Measurements from ENCODE around the gene CD19.
A peak's percentile ranks its signal among the peaks of the same experiment; 100 is the strongest.

Gene CD19

GRCh38 chr16:28905800-28906372, 25.9 kb upstream of the CD19 start:
- TF ChIP-seq, protein P1, sequence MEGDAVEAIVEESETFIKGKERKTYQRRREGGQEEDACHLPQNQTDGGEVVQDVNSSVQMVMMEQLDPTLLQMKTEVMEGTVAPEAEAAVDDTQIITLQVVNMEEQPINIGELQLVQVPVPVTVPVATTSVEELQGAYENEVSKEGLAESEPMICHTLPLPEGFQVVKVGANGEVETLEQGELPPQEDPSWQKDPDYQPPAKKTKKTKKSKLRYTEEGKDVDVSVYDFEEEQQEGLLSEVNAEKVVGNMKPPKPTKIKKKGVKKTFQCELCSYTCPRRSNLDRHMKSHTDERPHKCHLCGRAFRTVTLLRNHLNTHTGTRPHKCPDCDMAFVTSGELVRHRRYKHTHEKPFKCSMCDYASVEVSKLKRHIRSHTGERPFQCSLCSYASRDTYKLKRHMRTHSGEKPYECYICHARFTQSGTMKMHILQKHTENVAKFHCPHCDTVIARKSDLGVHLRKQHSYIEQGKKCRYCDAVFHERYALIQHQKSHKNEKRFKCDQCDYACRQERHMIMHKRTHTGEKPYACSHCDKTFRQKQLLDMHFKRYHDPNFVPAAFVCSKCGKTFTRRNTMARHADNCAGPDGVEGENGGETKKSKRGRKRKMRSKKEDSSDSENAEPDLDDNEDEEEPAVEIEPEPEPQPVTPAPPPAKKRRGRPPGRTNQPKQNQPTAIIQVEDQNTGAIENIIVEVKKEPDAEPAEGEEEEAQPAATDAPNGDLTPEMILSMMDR (IDR thresholded peaks at IDR 0.05; ENCODE audit: insufficient read depth, low read depth, low read length, missing control alignments): no peak
- no peak overlapping the region for H3K4me3 ChIP-seq (ENCODE audit: low read length)
- no peak for DNase-seq (ENCODE audit: low read depth)

- TF ChIP-seq, protein P1 (IDR thresholded peaks at IDR 0.05; ENCODE audit: insufficient read depth, low read depth, low read length, missing control alignments): no peak
- DNase-seq (ENCODE audit: low read depth): peak; percentile 63
- no peak overlapping the region for H3K4me3 ChIP-seq (ENCODE audit: low read length)
These were observed 21.4 kb upstream of the CD19 start for GRCh38 chr16:28910086-28911031.

DNA sequence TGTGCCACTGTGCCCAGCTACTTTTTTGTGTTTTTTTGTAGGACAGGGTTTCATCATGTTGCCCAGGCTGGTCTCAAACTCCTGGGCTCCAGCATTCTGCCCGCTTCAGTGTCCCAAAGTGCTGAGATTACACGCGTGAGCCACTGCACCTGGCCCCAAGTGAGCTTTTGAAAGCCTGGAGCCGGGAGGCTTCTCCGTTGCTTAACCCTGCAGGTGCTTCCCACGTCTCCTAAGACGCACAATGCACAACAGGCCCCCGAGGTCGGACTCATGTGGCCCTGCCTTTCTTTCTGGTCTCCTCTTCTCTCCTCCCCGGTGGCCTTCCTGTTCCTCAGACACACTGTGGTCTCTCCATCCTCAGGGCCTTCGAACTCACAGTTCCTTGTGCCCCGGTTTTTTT, 19.2 kb upstream of the CD19 start:
- no peak for DNase-seq (ENCODE audit: low read depth)
- TF ChIP-seq, protein P1 (IDR thresholded peaks at IDR 0.05; ENCODE audit: insufficient read depth, low read depth, low read length, missing control alignments): no peak
- no peak overlapping the region for H3K4me3 ChIP-seq (ENCODE audit: low read length)

DNA sequence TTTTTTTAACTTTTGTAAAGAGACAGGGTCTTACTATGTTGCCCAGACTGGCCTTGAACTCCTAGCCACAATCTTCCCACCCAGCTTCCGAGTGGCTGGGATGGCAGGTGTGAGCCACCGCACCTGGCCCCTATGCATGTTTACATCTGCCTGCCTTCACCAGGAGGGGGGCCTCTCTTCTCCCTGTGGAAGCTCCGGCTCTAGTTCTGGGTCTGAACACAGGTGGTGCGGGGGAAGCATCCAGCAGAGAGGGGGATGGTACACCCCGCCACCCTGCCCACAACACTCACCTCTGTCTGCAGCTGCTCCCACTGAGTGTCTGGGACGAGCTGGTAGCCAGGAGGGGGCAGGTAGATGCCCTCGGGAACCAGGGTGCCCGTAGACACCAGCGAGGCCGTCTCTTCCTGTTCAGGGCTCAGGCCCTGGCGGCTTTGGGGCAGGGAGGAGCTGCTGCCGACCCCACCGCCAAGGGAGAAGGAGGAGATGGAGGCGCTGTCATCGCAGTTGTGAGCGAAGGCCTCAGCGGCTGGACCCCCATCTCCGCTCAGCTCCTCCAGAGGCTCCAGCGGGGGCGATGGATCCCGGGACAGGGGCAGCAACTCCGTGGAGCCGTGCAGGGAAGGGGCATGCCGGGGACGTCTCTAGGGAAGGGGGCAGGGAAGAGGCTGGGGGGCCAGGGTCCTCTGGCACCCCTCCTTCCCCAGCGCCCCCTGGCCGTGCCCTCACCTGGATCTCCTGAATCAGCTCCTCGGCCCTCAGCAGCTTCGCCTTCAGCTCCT, 17.6 kb upstream of the CD19 start:
- H3K4me3 ChIP-seq (ENCODE audit: low read length): no peak overlapping the region
- TF ChIP-seq, protein P1 (IDR thresholded peaks at IDR 0.05; ENCODE audit: insufficient read depth, low read depth, low read length, missing control alignments): no peak

GRCh38 chr16:28915181-28915580, 16.6 kb upstream of the CD19 start:
- no peak overlapping the region for H3K4me3 ChIP-seq (ENCODE audit: low read length)
- peak; percentile 22 for DNase-seq (ENCODE audit: low read depth)
- TF ChIP-seq, protein P1 (IDR thresholded peaks at IDR 0.05; ENCODE audit: insufficient read depth, low read depth, low read length, missing control alignments): no peak

More for the DNA sequence above, 17.6 kb upstream of the CD19 start:
- DNase-seq (ENCODE audit: low read depth): no peak

- TF ChIP-seq, protein P1 (IDR thresholded peaks at IDR 0.05; ENCODE audit: insufficient read depth, low read depth, low read length, missing control alignments): no peak
- no peak overlapping the region for H3K4me3 ChIP-seq (ENCODE audit: low read length)
- no peak for DNase-seq (ENCODE audit: low read depth)
These were observed 14.7 kb upstream of the CD19 start for GRCh38 chr16:28917095-28917494.
